Panc1 (cell line): ENCODE data around the gene YRDC.

Experiments
- POLR2AphosphoS5 ChIP-seq: IDR thresholded peaks from 2 replicates; pipeline ENCODE4 v1.6.1; 2012; ENCODE audit warnings: mild to moderate bottlenecking, low read depth, low read length, moderate library complexity
- SIN3A ChIP-seq: IDR thresholded peaks from 2 replicates; pipeline ENCODE4 v1.6.1; 2012; ENCODE audit warnings: low read depth, mild to moderate bottlenecking, low read length, moderate library complexity, borderline replicate concordance; ENCODE audit not compliant: insufficient read depth
- TCF7L2 ChIP-seq: IDR thresholded peaks from 2 replicates; pipeline ENCODE4 v1.6.1; 2011; ENCODE audit warnings: mild to moderate bottlenecking, low read depth, low read length, inconsistent platforms
- TF ChIP-seq, protein P1 (sequence below): fragments of 450-650 bp; IDR thresholded peaks from 2 replicates; pipeline ENCODE4 v1.5.1; 2017; ENCODE audit warnings: mild to moderate bottlenecking
- TF ChIP-seq, protein P2 (sequence below), 2 experiments: IDR thresholded peaks; 2 replicates each; pipeline ENCODE4 v1.6.1; 2011 to 2012; ENCODE audit warnings: low read depth in 2 of 2, control low read depth in 1 of 2, low read length in 1 of 2, mild to moderate bottlenecking in 1 of 2, moderate library complexity in 1 of 2; ENCODE audit not compliant: insufficient read depth in 1 of 2

DNA sequence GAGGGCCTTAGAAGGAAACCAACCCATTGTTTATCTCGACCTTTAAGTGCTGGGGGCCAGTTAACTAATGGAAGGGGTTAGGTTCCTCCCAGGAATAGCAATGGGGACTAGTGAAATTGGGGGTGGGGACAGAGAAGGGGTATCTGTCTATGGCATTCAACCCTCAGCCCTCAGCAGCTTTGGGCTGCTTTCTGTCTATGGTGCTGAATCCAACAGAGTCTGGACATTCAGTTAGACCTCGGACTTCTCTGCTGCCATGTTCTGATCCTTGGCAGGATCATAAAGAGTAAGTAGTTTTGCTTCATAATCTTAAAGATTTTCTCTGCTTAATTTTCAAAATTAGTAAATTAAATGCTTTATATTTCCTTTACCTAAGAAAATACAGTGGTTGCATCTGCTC lies 40.5 kb downstream of the YRDC start:
- TF ChIP-seq POLR2AphosphoS5 (no peak), TCF7L2 (no peak), SIN3A (no peak)
- TF ChIP-seq, protein P1, sequence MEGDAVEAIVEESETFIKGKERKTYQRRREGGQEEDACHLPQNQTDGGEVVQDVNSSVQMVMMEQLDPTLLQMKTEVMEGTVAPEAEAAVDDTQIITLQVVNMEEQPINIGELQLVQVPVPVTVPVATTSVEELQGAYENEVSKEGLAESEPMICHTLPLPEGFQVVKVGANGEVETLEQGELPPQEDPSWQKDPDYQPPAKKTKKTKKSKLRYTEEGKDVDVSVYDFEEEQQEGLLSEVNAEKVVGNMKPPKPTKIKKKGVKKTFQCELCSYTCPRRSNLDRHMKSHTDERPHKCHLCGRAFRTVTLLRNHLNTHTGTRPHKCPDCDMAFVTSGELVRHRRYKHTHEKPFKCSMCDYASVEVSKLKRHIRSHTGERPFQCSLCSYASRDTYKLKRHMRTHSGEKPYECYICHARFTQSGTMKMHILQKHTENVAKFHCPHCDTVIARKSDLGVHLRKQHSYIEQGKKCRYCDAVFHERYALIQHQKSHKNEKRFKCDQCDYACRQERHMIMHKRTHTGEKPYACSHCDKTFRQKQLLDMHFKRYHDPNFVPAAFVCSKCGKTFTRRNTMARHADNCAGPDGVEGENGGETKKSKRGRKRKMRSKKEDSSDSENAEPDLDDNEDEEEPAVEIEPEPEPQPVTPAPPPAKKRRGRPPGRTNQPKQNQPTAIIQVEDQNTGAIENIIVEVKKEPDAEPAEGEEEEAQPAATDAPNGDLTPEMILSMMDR = no peak
- TF ChIP-seq, protein P2, sequence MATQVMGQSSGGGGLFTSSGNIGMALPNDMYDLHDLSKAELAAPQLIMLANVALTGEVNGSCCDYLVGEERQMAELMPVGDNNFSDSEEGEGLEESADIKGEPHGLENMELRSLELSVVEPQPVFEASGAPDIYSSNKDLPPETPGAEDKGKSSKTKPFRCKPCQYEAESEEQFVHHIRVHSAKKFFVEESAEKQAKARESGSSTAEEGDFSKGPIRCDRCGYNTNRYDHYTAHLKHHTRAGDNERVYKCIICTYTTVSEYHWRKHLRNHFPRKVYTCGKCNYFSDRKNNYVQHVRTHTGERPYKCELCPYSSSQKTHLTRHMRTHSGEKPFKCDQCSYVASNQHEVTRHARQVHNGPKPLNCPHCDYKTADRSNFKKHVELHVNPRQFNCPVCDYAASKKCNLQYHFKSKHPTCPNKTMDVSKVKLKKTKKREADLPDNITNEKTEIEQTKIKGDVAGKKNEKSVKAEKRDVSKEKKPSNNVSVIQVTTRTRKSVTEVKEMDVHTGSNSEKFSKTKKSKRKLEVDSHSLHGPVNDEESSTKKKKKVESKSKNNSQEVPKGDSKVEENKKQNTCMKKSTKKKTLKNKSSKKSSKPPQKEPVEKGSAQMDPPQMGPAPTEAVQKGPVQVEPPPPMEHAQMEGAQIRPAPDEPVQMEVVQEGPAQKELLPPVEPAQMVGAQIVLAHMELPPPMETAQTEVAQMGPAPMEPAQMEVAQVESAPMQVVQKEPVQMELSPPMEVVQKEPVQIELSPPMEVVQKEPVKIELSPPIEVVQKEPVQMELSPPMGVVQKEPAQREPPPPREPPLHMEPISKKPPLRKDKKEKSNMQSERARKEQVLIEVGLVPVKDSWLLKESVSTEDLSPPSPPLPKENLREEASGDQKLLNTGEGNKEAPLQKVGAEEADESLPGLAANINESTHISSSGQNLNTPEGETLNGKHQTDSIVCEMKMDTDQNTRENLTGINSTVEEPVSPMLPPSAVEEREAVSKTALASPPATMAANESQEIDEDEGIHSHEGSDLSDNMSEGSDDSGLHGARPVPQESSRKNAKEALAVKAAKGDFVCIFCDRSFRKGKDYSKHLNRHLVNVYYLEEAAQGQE (IDR thresholded peaks at IDR 0.05; ENCODE audit: insufficient read depth in 1 of 2, low read depth in 2 of 2, low read length in 1 of 2) = peak in 1 of 2 experiments; percentile 55; a peak in 2 of 4 replicates
